Stomach (tissue), 4 donors: ENCODE results near the gene PPP1R9A.

Experiments used
- EP300 ChIP-seq: sonication (generic); formaldehyde crosslinking; IDR thresholded peaks from one replicate; pipeline ENCODE4 v1.6.1; 2017; ENCODE audit warnings: antibody characterized with exemption
- POLR2A ChIP-seq, 4 donors: fragments of 450-650 bp; IDR thresholded peaks; one replicate each; pipeline ENCODE4 v1.6.1; 2016; ENCODE audit warnings: antibody characterized with exemption in 4 of 4, control low read depth in 2 of 4, mild to moderate bottlenecking in 1 of 4, moderate library complexity in 1 of 4
- POLR2AphosphoS5 ChIP-seq, 3 donors: sonication (generic); formaldehyde crosslinking; IDR thresholded peaks; one replicate each; pipeline ENCODE4 v1.6.1; 2016; ENCODE audit warnings: antibody characterized with exemption in 3 of 3
- TF ChIP-seq, protein P1 (sequence below), 7 experiments: fragments of 450-650 bp in 4 of 7; fragments of 200-600 bp in 3 of 7; sonication (generic) in 3 of 7; IDR thresholded peaks; one replicate each; pipeline ENCODE4 v1.5.1; 2016 to 2019; ENCODE audit warnings: antibody characterized with exemption in 7 of 7, control low read depth in 2 of 7, mild to moderate bottlenecking in 1 of 7

DNA sequence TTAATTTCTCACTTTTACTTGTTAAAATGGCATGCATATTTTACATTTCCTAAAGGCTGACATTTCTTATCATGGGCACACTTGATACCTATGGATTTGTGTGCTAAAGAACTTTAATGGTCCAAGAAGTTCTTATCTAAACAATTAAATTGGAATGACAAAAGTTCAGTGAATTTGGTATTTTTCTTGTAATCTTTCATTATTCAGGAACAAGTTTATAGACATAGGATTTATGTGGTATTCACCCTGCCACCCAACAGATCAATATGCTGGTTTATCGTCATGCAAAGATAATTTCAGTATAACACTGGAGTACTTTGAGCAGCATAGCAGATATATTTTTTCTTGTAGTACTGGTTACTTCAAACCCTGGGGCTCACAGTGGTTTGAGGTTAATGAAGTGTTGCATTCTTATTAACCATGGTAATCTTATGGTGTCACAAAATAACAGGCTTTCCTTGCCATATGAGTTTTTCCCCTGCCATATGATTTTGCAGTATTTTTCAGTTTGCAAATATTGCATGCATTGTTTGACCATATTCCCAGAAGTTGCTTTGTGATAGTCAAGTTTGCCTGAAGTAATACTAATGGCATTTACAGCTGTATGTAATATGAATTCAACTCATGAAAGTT, 148.8 kb downstream of the PPP1R9A start:
- TF ChIP-seq POLR2A (IDR thresholded peaks at IDR 0.05) (no peak), POLR2AphosphoS5 (IDR thresholded peaks at IDR 0.05) (no peak), EP300 (no peak)
- TF ChIP-seq, protein P1, sequence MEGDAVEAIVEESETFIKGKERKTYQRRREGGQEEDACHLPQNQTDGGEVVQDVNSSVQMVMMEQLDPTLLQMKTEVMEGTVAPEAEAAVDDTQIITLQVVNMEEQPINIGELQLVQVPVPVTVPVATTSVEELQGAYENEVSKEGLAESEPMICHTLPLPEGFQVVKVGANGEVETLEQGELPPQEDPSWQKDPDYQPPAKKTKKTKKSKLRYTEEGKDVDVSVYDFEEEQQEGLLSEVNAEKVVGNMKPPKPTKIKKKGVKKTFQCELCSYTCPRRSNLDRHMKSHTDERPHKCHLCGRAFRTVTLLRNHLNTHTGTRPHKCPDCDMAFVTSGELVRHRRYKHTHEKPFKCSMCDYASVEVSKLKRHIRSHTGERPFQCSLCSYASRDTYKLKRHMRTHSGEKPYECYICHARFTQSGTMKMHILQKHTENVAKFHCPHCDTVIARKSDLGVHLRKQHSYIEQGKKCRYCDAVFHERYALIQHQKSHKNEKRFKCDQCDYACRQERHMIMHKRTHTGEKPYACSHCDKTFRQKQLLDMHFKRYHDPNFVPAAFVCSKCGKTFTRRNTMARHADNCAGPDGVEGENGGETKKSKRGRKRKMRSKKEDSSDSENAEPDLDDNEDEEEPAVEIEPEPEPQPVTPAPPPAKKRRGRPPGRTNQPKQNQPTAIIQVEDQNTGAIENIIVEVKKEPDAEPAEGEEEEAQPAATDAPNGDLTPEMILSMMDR (IDR thresholded peaks at IDR 0.05) = no peak
